Erythroblast (primary cell): ENCODE data around the gene PRICKLE1.

Source experiments
- DNase-seq, 2 experiments: peaks; one replicate each; lab custom pipeline; 2025; lab: John Stamatoyannopoulos, UW
- GATA1 ChIP-seq: IDR thresholded peaks from 2 replicates; pipeline ENCODE4 v1.6.1; 2011; ENCODE audit warnings: low read depth, mild to moderate bottlenecking, control low read depth, low read length, moderate library complexity
- POLR2A ChIP-seq: IDR thresholded peaks from 2 replicates; pipeline ENCODE4 v1.6.1; 2011; ENCODE audit warnings: mild to moderate bottlenecking, low read length

PRICKLE1 gene

GRCh38 chr12:42584651-42585111 is 4.9 kb downstream of the PRICKLE1 start:
- TF ChIP-seq POLR2A (no peak), GATA1 (no peak)
- no peak for DNase-seq

- TF ChIP-seq GATA1 = no peak
- no peak for TF ChIP-seq POLR2A
- DNase-seq = no peak
These were observed 6.5 kb downstream of the PRICKLE1 start for GRCh38 chr12:42583016-42583415.

- DNase-seq = no peak
- TF ChIP-seq POLR2A = no peak
- no peak for TF ChIP-seq GATA1
These were observed 7.0 kb downstream of the PRICKLE1 start for GRCh38 chr12:42582498-42582897.

GRCh38 chr12:42582050-42582449 is 7.5 kb downstream of the PRICKLE1 start:
- TF ChIP-seq GATA1 (no peak), POLR2A (no peak)
- DNase-seq = no peak

GRCh38 chr12:42576374-42576773 is 13.2 kb downstream of the PRICKLE1 start:
- TF ChIP-seq POLR2A (no peak), GATA1 (no peak)
- no peak for DNase-seq

GRCh38 chr12:42575717-42576116 is 13.8 kb downstream of the PRICKLE1 start:
- no peak for DNase-seq
- TF ChIP-seq GATA1 = no peak
- TF ChIP-seq POLR2A = no peak

- TF ChIP-seq POLR2A (no peak), GATA1 (no peak)
- no peak for DNase-seq
These were observed 14.7 kb downstream of the PRICKLE1 start for GRCh38 chr12:42574851-42575266.

GRCh38 chr12:42571327-42572009 is 18.1 kb downstream of the PRICKLE1 start:
- no peak for DNase-seq
- no peak for TF ChIP-seq POLR2A
- no peak for TF ChIP-seq GATA1

GRCh38 chr12:42570076-42570475 is 19.5 kb downstream of the PRICKLE1 start:
- DNase-seq = no peak
- TF ChIP-seq POLR2A = no peak
- TF ChIP-seq GATA1 = no peak

- peak; percentile 30 to 42 for DNase-seq
- TF ChIP-seq GATA1 (no peak), POLR2A (no peak)
These were observed 20.3 kb downstream of the PRICKLE1 start for GRCh38 chr12:42568952-42569915.

GRCh38 chr12:42565633-42566032 is 23.9 kb downstream of the PRICKLE1 start:
- TF ChIP-seq POLR2A = no peak
- no peak for TF ChIP-seq GATA1
- DNase-seq = no peak

- DNase-seq = no peak
- no peak for TF ChIP-seq GATA1
These were observed 24.6 kb downstream of the PRICKLE1 start for GRCh38 chr12:42564996-42565395.

- TF ChIP-seq GATA1 (no peak), POLR2A (no peak)
- no peak for DNase-seq
These were observed 25.0 kb downstream of the PRICKLE1 start for GRCh38 chr12:42564556-42564955.

GRCh38 chr12:42560977-42561376 is 28.6 kb downstream of the PRICKLE1 start:
- DNase-seq = no peak
- TF ChIP-seq POLR2A (no peak), GATA1 (no peak)
